ENCODE data around the gene NUDT4. TPM values are rescaled to one million over a fixed set of nuclear protein-coding genes. Genes with fewer than 3 reads are reported as not detected.

NUDT4 gene
- total and polyA plus RNA-seq, 9 of the 15 experiments (the other 6 are each of a cell fraction or from before 2014, with no cell fraction given) = 38.1 to 164 (median 99.2) TPM

DNA sequence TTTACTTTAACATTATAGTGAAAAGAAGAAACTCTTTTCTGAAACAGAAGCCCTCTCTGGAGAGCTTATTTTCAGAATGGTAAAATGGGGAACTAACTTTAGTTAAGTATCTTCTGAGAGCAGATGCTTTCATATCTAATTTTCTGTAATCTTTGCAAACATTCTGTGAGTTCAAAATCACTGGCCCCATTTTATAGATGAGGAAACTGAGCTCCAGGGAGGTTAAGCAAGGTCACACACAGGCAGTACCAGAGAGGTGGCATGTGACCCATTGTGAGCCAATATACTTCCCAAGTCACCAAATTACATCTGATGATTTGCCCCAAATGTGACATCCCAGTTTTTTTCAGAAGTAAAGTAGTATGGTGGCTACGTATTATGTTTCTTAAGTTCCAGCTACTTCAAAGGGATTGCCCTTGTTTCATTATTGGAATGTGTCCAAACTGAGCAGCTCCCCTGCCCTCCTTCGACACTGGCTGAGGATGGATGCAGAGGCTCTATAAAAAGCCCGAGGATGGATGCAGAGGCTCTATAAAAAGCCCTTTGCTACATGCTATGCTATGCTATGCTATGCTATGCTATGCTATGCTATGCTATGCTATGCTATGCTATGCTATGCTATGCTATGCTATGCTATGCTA is 36.2 kb upstream of the NUDT4 start (continued):
- no peak for TF ChIP-seq ZNF655 (CRISPR knock-in tag; IDR thresholded peaks at IDR 0.05)
- TF ChIP-seq ATF2 (CRISPR knock-in tag; IDR thresholded peaks at IDR 0.05) = no peak
- TF ChIP-seq SPI1 (IDR thresholded peaks at IDR 0.05; ENCODE audit: borderline replicate concordance, low read depth, low read length) = no peak
- no peak for TF ChIP-seq SRSF1 (IDR thresholded peaks at IDR 0.05; ENCODE audit: low read depth, low read length)
- TF ChIP-seq SIX5 (IDR thresholded peaks at IDR 0.05; ENCODE audit: borderline replicate concordance in 1 of 2, insufficient read depth in 1 of 2, low read depth in 1 of 2, low read length in 2 of 2) = no peak
- TF ChIP-seq PATZ1 (CRISPR knock-in tag; IDR thresholded peaks at IDR 0.05; ENCODE audit: borderline replicate concordance) = no peak
- no peak for TF ChIP-seq ZNF133 (CRISPR knock-in tag; IDR thresholded peaks at IDR 0.05)
- TF ChIP-seq GTF2E2 (tag; IDR thresholded peaks at IDR 0.05) = no peak
- no peak for TF ChIP-seq ZNF175 (CRISPR knock-in tag; IDR thresholded peaks at IDR 0.05; ENCODE audit: low read depth)
- peak; percentile 80 for TF ChIP-seq GATA2 (CRISPR knock-in tag; IDR thresholded peaks at IDR 0.05)
- TF ChIP-seq, protein P1, sequence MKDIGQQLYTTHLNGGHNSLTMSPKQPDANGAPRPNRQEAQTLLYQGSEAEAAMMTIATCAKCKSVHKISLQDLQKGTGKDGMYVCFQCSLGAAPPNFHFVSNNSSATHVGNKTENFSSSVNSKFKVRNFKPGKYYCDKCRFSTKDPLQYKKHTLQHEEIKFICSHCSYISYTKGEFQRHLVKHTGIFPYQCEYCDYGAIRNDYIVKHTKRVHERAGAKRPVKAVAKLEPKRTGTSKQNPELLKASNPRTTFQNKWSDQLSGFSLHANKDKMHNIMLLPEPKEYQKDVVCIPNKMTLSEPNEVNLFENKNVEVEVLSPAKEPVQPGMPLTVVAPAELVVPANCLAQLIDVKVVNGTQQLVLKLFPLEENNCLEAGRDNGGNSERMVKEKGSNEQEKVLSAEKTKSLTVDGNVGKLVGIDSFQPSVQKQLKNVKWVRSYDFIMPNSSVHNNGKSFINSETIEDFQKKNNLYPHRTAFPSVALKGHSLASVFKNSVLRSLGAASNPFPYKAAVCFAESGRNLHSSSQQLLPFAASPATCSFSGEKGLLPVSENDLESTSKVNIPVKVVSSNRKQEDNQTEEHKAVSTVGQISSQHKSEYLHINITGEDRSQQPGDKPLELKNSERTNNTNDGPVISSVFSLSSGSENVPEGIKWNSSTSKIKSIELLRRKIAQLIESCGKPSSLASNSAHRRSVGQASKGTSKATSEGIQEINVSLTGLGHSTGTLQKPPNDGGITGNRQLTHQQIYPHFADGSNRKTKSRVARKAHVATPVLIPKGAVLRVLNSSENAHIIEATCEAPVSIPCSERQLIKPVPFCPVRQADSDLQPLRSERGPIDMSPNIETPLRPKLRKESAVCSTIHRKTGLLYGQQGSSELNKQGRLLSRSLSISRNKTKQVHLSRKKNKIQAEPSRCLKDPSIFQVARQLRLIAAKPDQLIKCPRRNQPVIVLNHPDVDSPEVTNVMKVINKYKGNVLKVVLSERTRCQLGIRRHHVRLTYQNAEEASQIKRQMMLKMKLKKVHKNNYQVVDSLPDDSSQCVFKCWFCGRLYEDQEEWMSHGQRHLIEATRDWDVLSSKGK (CRISPR knock-in tag; IDR thresholded peaks at IDR 0.05) = no peak
- no peak for TF ChIP-seq EWSR1 (IDR thresholded peaks at IDR 0.05; ENCODE audit: borderline replicate concordance, low read depth, partially characterized antibody)
- TF ChIP-seq POLR2H (tag; IDR thresholded peaks at IDR 0.05; ENCODE audit: low read depth) = no peak
- TF ChIP-seq RCOR1 (IDR thresholded peaks at IDR 0.05; ENCODE audit: borderline replicate concordance in 1 of 2, low read depth in 2 of 2, low read length in 2 of 2) = peak; percentile 86 to 93; a peak in 3 of 4 replicates
- 0 out of 2 replicates have a peak, but pooled peaks have one; percentile 21 for TF ChIP-seq MTA1 (IDR thresholded peaks at IDR 0.05; ENCODE audit: borderline replicate concordance)
- TF ChIP-seq ARID1B (IDR thresholded peaks at IDR 0.05) = peak; percentile 74
